Measurements from ENCODE around the gene TUBG2. TPM values are rescaled to one million over a fixed set of nuclear protein-coding genes. Genes with fewer than 3 reads are reported as not detected.
"Not testable (repeated sequence)": the region's sequence is repeated elsewhere in the genome, so short reads cannot be mapped to it uniquely, and the experiment has no call there.

TUBG2 gene
- total and polyA plus RNA-seq, 2 experiments from 2014 or later: 16.0 to 46.3 TPM

GRCh38 chr17:42653179-42654124, 5.6 kb upstream of the TUBG2 start:
- peak overlapping the region; percentile 26 for H3K4me3 ChIP-seq
- peak overlapping the region; percentile 97 for H2AFZ ChIP-seq
- 33% methylated on average over 34 of the region's 42 CpGs for WGBS (ENCODE audit: low lambda C conversion rate, missing lambda C conversion rate)
- no peaks in the 10 kb centered on the region for H3K9me2 ChIP-seq (replicated peaks; ENCODE audit: insufficient read depth)
- H3K4me1 ChIP-seq (ENCODE audit: insufficient read depth): peaks cover 4% of the 10 kb centered on the region
- no peaks in the 10 kb centered on the region for H3K9me3 ChIP-seq (ENCODE audit: low read depth)
- H3K27ac ChIP-seq: peak overlapping the region; percentile 97
- peak overlapping the region; percentile 85 for H3K4me2 ChIP-seq
- no peaks in the 10 kb centered on the region for H4K20me1 ChIP-seq (ENCODE audit: insufficient read depth, poor library complexity, severe bottlenecking)
- TF ChIP-seq EZH2 (IDR thresholded peaks at IDR 0.05; ENCODE audit: borderline replicate concordance): no peak
- no peak for TF ChIP-seq EZH2phosphoT487 (IDR thresholded peaks at IDR 0.05; ENCODE audit: low read depth, severe bottlenecking, unreplicated experiment)
- TF ChIP-seq CTCF (IDR thresholded peaks at IDR 0.05; ENCODE audit: poor library complexity): no peak
- H3K79me2 ChIP-seq: no peaks in the 10 kb centered on the region
- no peaks in the 10 kb centered on the region for H3K27me3 ChIP-seq
- H3K36me3 ChIP-seq (replicated peaks; ENCODE audit: insufficient read depth, low read depth): no peaks in the 10 kb centered on the region
- DNase-seq (ENCODE audit: low spot score): peak; percentile 68

- 61% methylated on average over 2 of the region's 2 CpGs for WGBS (ENCODE audit: low lambda C conversion rate, missing lambda C conversion rate)
- Histone ChIP-seq H3K9me2 (replicated peaks; ENCODE audit: insufficient read depth) (no peaks in the 10 kb centered on the region), H3K79me2 (peaks cover 3% of the 10 kb centered on the region), H2AFZ (no peak overlapping the region), H3K27me3 (no peaks in the 10 kb centered on the region), H3K9me3 (ENCODE audit: low read depth) (no peaks in the 10 kb centered on the region), H3K4me1 (ENCODE audit: insufficient read depth) (peaks cover 12% of the 10 kb centered on the region), H4K20me1 (ENCODE audit: insufficient read depth, poor library complexity, severe bottlenecking) (no peaks in the 10 kb centered on the region), H3K27ac (no peak overlapping the region), H3K36me3 (replicated peaks; ENCODE audit: insufficient read depth, low read depth) (no peaks in the 10 kb centered on the region), H3K4me2 (no peak overlapping the region), H3K4me3 (no peak overlapping the region)
- no peak for DNase-seq (ENCODE audit: low spot score)
- TF ChIP-seq EZH2 (IDR thresholded peaks at IDR 0.05; ENCODE audit: borderline replicate concordance) (no peak), EZH2phosphoT487 (IDR thresholded peaks at IDR 0.05; ENCODE audit: low read depth, severe bottlenecking, unreplicated experiment) (no peak)
Measured at GRCh38 chr17:42655528-42655927, 3.6 kb upstream of the TUBG2 start.

- Histone ChIP-seq H3K9me3 (ENCODE audit: low read depth) (no peaks in the 10 kb centered on the region), H3K9me2 (replicated peaks; ENCODE audit: insufficient read depth) (no peaks in the 10 kb centered on the region), H3K79me2 (peaks cover 7% of the 10 kb centered on the region), H3K4me1 (ENCODE audit: insufficient read depth) (peaks cover 17% of the 10 kb centered on the region), H3K4me2 (no peak overlapping the region), H3K36me3 (replicated peaks; ENCODE audit: insufficient read depth, low read depth) (no peaks in the 10 kb centered on the region), H3K27ac (no peak overlapping the region), H3K4me3 (no peak overlapping the region), H3K27me3 (no peaks in the 10 kb centered on the region), H4K20me1 (ENCODE audit: insufficient read depth, poor library complexity, severe bottlenecking) (no peaks in the 10 kb centered on the region), H2AFZ (no peak overlapping the region)
- no peak for TF ChIP-seq CTCF (IDR thresholded peaks at IDR 0.05; ENCODE audit: poor library complexity)
- no peak for TF ChIP-seq EZH2 (IDR thresholded peaks at IDR 0.05; ENCODE audit: borderline replicate concordance)
- no peak for TF ChIP-seq EZH2phosphoT487 (IDR thresholded peaks at IDR 0.05; ENCODE audit: low read depth, severe bottlenecking, unreplicated experiment)
- 92% methylated on average over 9 of the region's 9 CpGs for WGBS (ENCODE audit: low lambda C conversion rate, missing lambda C conversion rate)
- no peak for DNase-seq (ENCODE audit: low spot score)
Measured at GRCh38 chr17:42657824-42658588, 1.1 kb upstream of the TUBG2 start.

- H3K4me2 ChIP-seq: peak overlapping the region; percentile 93
Measured at GRCh38 chr17:42659932-42660274, 819 bp downstream of the TUBG2 start.

More at GRCh38 chr17:42659932-42660274, 819 bp downstream of the TUBG2 start:
- H3K9me2 ChIP-seq (replicated peaks; ENCODE audit: insufficient read depth); H4K20me1 ChIP-seq (ENCODE audit: insufficient read depth, poor library complexity, severe bottlenecking); DNase-seq (ENCODE audit: low spot score); H3K36me3 ChIP-seq (replicated peaks; ENCODE audit: insufficient read depth, low read depth); H3K27me3 ChIP-seq; H3K79me2 ChIP-seq; H3K9me3 ChIP-seq (ENCODE audit: low read depth): not testable (repeated sequence)
- WGBS (ENCODE audit: low lambda C conversion rate, missing lambda C conversion rate): 33% methylated on average over 3 of the region's 14 CpGs
- peak overlapping the region; percentile 80 for H3K27ac ChIP-seq
- H3K4me1 ChIP-seq (ENCODE audit: insufficient read depth): peaks cover 13% of the 10 kb centered on the region
- H2AFZ ChIP-seq: peak overlapping the region; percentile 93
- peak overlapping the region; percentile 53 for H3K4me3 ChIP-seq

All from hepatocyte (in vitro differentiated cells).